Stimulated activated CD4-positive, alpha-beta T cell treated with anti-CD3 and anti-CD28 coated beads, TNF-alpha, amount 100 ng/mL, for 1 hour (primary cell): ENCODE results near the gene PDE6B.
"Not testable (repeated sequence)": the region's sequence is repeated elsewhere in the genome, so short reads cannot be mapped to it uniquely, and the experiment has no call there.

Source experiments
- DNase-seq, 3 donors: peaks; one replicate each; pipeline ENCODE4 v3.0.0-alpha.2; 2020; ENCODE audit warnings: low read depth in 3 of 3, low spot score in 1 of 3

The PDE6B gene

GRCh38 chr4:683247-683897 lies 58.0 kb downstream of the PDE6B start:
- no peak for DNase-seq

- DNase-seq: no peak
These were observed 58.7 kb downstream of the PDE6B start for GRCh38 chr4:683982-684622.

GRCh38 chr4:684623-685327 lies 59.4 kb downstream of the PDE6B start:
- no peak for DNase-seq

GRCh38 chr4:685679-686412 lies 60.5 kb downstream of the PDE6B start:
- DNase-seq: no peak

- no peak for DNase-seq
These were observed 61.2 kb downstream of the PDE6B start for GRCh38 chr4:686413-687040.

- no peak for DNase-seq
These were observed 61.9 kb downstream of the PDE6B start for GRCh38 chr4:687048-687970.

GRCh38 chr4:687971-688853 lies 62.8 kb downstream of the PDE6B start:
- DNase-seq: no peak

- no peak for DNase-seq
These were observed 63.7 kb downstream of the PDE6B start, which contains the start of gene SLC49A3 for GRCh38 chr4:688854-689681. TSS of gene SLC49A3 (minus strand) at chr4:689151. CDS start at chr4:689127, 24 bp downstream.

- DNase-seq: no peak
These were observed 64.3 kb downstream of the PDE6B start for GRCh38 chr4:689723-690122.

- no peak for DNase-seq
These were observed 67.6 kb downstream of the PDE6B start for GRCh38 chr4:692771-693554.

- not testable (repeated sequence) for DNase-seq
These were observed 69.1 kb downstream of the PDE6B start for GRCh38 chr4:694341-694940.

- no peak for DNase-seq
These were observed 74.6 kb downstream of the PDE6B start for GRCh38 chr4:699816-700580.

- DNase-seq: no peak
These were observed 75.4 kb downstream of the PDE6B start for GRCh38 chr4:700587-701264.

GRCh38 chr4:702618-703048 lies 77.3 kb downstream of the PDE6B start:
- DNase-seq: no peak

GRCh38 chr4:703336-704197 lies 78.2 kb downstream of the PDE6B start:
- DNase-seq: no peak
